ENCODE measurements around the gene MLEC. TPM values are rescaled to one million over a fixed set of nuclear protein-coding genes. Genes with fewer than 3 reads are reported as not detected.

MLEC gene
- total and polyA plus RNA-seq, 2 of the 13 experiments (the other 11 are each of a cell fraction or from before 2014, with no cell fraction given): 49.8 to 156 TPM

DNA sequence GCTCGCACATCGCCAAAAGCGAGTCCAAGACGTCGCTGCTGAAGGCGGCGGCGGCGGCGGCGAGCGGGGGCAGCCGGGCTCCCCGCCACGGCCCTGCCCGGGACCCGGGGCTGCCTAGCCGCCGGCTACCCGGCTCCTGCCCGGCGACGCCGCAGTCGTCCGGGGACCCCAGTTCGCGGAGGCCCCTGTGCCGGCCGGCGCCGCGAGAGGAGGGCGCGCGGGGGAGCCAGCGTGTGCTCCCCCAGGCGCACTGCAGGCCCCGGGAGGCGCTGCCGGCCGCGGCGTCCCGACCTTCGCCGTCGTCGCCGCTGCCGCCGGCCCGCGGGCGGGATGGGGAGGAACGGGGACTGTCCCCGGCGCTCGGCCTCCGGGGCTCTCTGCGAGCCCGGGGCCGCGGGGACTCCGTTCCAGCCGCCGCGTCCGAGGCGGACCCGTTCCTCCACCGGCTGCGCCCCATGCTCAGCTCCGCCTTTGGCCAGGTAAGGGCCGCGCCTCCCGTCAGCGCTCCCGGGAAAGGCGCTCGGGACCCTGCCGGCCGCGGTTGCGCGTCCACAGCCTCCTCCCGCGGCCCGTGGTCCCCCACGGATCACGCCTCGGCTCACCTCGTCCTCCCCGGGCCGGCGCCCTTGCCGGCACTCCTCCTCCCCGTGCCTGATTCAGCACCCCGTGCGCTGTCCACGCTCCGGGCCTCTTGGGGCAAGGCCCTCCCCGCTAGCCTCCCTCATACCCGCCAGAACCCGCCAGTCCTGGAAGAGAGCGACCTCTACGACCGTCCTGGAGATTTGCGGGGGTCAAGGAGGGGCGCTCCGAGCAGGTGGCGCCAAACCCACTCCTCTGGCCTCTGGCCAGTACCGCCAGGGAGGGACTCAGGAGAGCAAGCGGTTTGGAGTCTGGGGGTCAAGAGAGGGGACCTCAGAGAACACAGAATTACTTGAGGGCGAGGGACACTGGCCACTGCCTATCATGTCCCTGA, 45.8 kb upstream of the MLEC start (continued):
- TF ChIP-seq, protein P1, sequence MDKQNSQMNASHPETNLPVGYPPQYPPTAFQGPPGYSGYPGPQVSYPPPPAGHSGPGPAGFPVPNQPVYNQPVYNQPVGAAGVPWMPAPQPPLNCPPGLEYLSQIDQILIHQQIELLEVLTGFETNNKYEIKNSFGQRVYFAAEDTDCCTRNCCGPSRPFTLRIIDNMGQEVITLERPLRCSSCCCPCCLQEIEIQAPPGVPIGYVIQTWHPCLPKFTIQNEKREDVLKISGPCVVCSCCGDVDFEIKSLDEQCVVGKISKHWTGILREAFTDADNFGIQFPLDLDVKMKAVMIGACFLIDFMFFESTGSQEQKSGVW (CRISPR knock-in tag; IDR thresholded peaks at IDR 0.05; ENCODE audit: borderline replicate concordance): no peak
- TF ChIP-seq, protein P2, sequence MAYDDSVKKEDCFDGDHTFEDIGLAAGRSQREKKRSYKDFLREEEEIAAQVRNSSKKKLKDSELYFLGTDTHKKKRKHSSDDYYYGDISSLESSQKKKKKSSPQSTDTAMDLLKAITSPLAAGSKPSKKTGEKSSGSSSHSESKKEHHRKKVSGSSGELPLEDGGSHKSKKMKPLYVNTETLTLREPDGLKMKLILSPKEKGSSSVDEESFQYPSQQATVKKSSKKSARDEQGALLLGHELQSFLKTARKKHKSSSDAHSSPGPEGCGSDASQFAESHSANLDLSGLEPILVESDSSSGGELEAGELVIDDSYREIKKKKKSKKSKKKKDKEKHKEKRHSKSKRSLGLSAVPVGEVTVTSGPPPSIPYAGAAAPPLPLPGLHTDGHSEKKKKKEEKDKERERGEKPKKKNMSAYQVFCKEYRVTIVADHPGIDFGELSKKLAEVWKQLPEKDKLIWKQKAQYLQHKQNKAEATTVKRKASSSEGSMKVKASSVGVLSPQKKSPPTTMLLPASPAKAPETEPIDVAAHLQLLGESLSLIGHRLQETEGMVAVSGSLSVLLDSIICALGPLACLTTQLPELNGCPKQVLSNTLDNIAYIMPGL (CRISPR knock-in tag; IDR thresholded peaks at IDR 0.05; ENCODE audit: borderline replicate concordance in 1 of 2, low read depth in 1 of 2): 0 out of 4 replicates have a peak, but pooled peaks of 1 of the 2 experiments have one; percentile 22
- no peak for TF ChIP-seq ZNF446 (CRISPR knock-in tag; IDR thresholded peaks at IDR 0.05)
- no peak for TF ChIP-seq TMF1 (CRISPR knock-in tag; IDR thresholded peaks at IDR 0.05; ENCODE audit: low read depth)
- TF ChIP-seq GABPB1 (CRISPR knock-in tag; IDR thresholded peaks at IDR 0.05): peak; percentile 47; the same call in 1 of the 2 replicates
- no peak for TF ChIP-seq ZNF484 (CRISPR knock-in tag; IDR thresholded peaks at IDR 0.05; ENCODE audit: borderline replicate concordance, low read depth)
- no peak for TF ChIP-seq ATM (IDR thresholded peaks at IDR 0.05; ENCODE audit: borderline replicate concordance)
- no peak for TF ChIP-seq ZNF572 (CRISPR knock-in tag; IDR thresholded peaks at IDR 0.05)
- TF ChIP-seq, protein P3, sequence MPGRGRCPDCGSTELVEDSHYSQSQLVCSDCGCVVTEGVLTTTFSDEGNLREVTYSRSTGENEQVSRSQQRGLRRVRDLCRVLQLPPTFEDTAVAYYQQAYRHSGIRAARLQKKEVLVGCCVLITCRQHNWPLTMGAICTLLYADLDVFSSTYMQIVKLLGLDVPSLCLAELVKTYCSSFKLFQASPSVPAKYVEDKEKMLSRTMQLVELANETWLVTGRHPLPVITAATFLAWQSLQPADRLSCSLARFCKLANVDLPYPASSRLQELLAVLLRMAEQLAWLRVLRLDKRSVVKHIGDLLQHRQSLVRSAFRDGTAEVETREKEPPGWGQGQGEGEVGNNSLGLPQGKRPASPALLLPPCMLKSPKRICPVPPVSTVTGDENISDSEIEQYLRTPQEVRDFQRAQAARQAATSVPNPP (CRISPR knock-in tag; IDR thresholded peaks at IDR 0.05): no peak
- no peak for TF ChIP-seq ZFP36L1 (CRISPR knock-in tag; IDR thresholded peaks at IDR 0.05)
- TF ChIP-seq MXI1 (IDR thresholded peaks at IDR 0.05; ENCODE audit: borderline replicate concordance, low read depth, low read length): no peak
- no peak for TF ChIP-seq ZNF33A (CRISPR knock-in tag; IDR thresholded peaks at IDR 0.05; ENCODE audit: borderline replicate concordance)
- no peak for TF ChIP-seq DR1 (CRISPR knock-in tag; IDR thresholded peaks at IDR 0.05)
- TF ChIP-seq YEATS4 (CRISPR knock-in tag; IDR thresholded peaks at IDR 0.05; ENCODE audit: borderline replicate concordance): no peak
- no peak for TF ChIP-seq ZNF75D (CRISPR knock-in tag; IDR thresholded peaks at IDR 0.05; ENCODE audit: borderline replicate concordance)
- TF ChIP-seq, protein P4, sequence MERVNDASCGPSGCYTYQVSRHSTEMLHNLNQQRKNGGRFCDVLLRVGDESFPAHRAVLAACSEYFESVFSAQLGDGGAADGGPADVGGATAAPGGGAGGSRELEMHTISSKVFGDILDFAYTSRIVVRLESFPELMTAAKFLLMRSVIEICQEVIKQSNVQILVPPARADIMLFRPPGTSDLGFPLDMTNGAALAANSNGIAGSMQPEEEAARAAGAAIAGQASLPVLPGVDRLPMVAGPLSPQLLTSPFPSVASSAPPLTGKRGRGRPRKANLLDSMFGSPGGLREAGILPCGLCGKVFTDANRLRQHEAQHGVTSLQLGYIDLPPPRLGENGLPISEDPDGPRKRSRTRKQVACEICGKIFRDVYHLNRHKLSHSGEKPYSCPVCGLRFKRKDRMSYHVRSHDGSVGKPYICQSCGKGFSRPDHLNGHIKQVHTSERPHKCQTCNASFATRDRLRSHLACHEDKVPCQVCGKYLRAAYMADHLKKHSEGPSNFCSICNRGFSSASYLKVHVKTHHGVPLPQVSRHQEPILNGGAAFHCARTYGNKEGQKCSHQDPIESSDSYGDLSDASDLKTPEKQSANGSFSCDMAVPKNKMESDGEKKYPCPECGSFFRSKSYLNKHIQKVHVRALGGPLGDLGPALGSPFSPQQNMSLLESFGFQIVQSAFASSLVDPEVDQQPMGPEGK (CRISPR knock-in tag; IDR thresholded peaks at IDR 0.05): peak; percentile 81
- no peak for TF ChIP-seq ZNF510 (CRISPR knock-in tag; IDR thresholded peaks at IDR 0.05; ENCODE audit: low read depth)
- no peak for TF ChIP-seq NONO (IDR thresholded peaks at IDR 0.05)
- TF ChIP-seq NONO (CRISPR knock-in tag; conservative IDR thresholded peaks at IDR 0.05): no peak
- no peak for TF ChIP-seq ZC3H4 (CRISPR knock-in tag; IDR thresholded peaks at IDR 0.05; ENCODE audit: borderline replicate concordance)
